Endothelial cell of umbilical vein (primary cell): Measurements from ENCODE around the gene STK32C. TPM values are rescaled to one million over a fixed set of nuclear protein-coding genes. Genes with fewer than 3 reads are reported as not detected.

ENCODE experiments used
- BruUV-seq: library from RNA; stranded (reverse); fragments of 400-500 nt; replicated peaks from 2 replicates; lab custom pipeline; 2021; lab: Mats Ljungman, UMichigan
- CTCF ChIA-PET: fragments of 300-600, 350-600 bp; sonication (Branson Sonifier 250); formaldehyde crosslinking; loops from one replicate; lab custom pipeline; 2021; ENCODE audit warnings: antibody characterized with exemption, inconsistent platforms; lab: Charles Lee
- POLR2A ChIA-PET: fragments of 300-600, 350-600 bp; sonication (Branson Sonifier 250); formaldehyde crosslinking; loops from one replicate; lab custom pipeline; 2021; ENCODE audit warnings: antibody characterized with exemption, inconsistent platforms; lab: Charles Lee
- DNase-seq: peaks from one replicate; pipeline ENCODE4 v3.0.0-alpha.2; 2011; ENCODE audit warnings: low read depth, low spot score
- FAIRE-seq: peaks from 2 replicates; lab custom pipeline; 2011; peaks lifted over from hg19 to GRCh38; lab: Jason Lieb, UNC
- H2AFZ ChIP-seq: 2 replicates; pipeline ENCODE4 v1.6.0; 2012; ENCODE audit warnings: low read depth, low read length, control low read depth, inconsistent platforms
- H3K27ac ChIP-seq: 2 replicates; pipeline ENCODE4 v1.5.1; 2011; ENCODE audit warnings: low read depth, mild to moderate bottlenecking, control low read depth, low read length, moderate library complexity; ENCODE audit not compliant: insufficient read depth
- H3K27me3 ChIP-seq, 2 experiments: 2 replicates each; pipeline versions ENCODE4 v1.6.0 to v1.6.1; 2011; ENCODE audit warnings: low read length in 2 of 2, mixed read lengths in 1 of 2; ENCODE audit not compliant: control insufficient read depth in 2 of 2, insufficient read depth in 2 of 2
- H3K36me3 ChIP-seq, 2 experiments: 2 replicates in 1 of 2; 3 replicates in 1 of 2; pipeline ENCODE4 v1.5.1; 2011; ENCODE audit warnings: low read length in 2 of 2, mild to moderate bottlenecking in 1 of 2, moderate library complexity in 1 of 2; ENCODE audit not compliant: control insufficient read depth in 2 of 2, insufficient read depth in 2 of 2; ENCODE audit errors: extremely low read depth in 1 of 2
- H3K4me1 ChIP-seq: 3 replicates; pipeline ENCODE4 v1.5.1; 2011; ENCODE audit warnings: mild to moderate bottlenecking, low read length; ENCODE audit not compliant: control insufficient read depth, insufficient read depth; ENCODE audit errors: extremely low read depth
- H3K4me2 ChIP-seq: 2 replicates; pipeline ENCODE4 v1.6.1; 2011; ENCODE audit warnings: low read length, control low read depth, mixed read lengths; ENCODE audit not compliant: insufficient read depth
- H3K4me3 ChIP-seq, 3 experiments: fragments of 200-600 bp in 1 of 3; sonication (generic), shearing (Covaris generic) in 1 of 3; replicated peaks in 1 of 3; 2 replicates each; pipeline ENCODE4 v1.5.1; 2011 to 2016; ENCODE audit warnings: control low read depth in 3 of 3, low read length in 3 of 3, mild to moderate bottlenecking in 2 of 3, inconsistent platforms in 1 of 3, low read depth in 1 of 3, moderate library complexity in 1 of 3; ENCODE audit not compliant: insufficient read depth in 1 of 3
- H3K79me2 ChIP-seq: 2 replicates; pipeline ENCODE4 v1.6.0; 2012; ENCODE audit warnings: low read length, inconsistent platforms; ENCODE audit not compliant: control insufficient read depth, insufficient read depth
- H3K9ac ChIP-seq: replicated peaks from 2 replicates; pipeline ENCODE3; 2011; ENCODE audit warnings: low read length, control low read depth; ENCODE audit not compliant: insufficient read depth; ENCODE audit errors: extremely low read depth
- H3K9me1 ChIP-seq: replicated peaks from 3 replicates; pipeline ENCODE4 v1.6.0; 2011; ENCODE audit warnings: mild to moderate bottlenecking, low read length; ENCODE audit not compliant: control insufficient read depth, insufficient read depth; ENCODE audit errors: extremely low read depth
- H3K9me3 ChIP-seq: replicated peaks from 2 replicates; pipeline ENCODE4 v1.5.1; 2012; ENCODE audit warnings: low read length, inconsistent platforms; ENCODE audit not compliant: control insufficient read depth, insufficient read depth
- H4K20me1 ChIP-seq: replicated peaks from 2 replicates; pipeline ENCODE3; 2011; ENCODE audit warnings: mild to moderate bottlenecking, low read length; ENCODE audit not compliant: control insufficient read depth, insufficient read depth; ENCODE audit errors: extremely low read depth
- CTCF ChIP-seq, 2 donors: IDR thresholded peaks; 1 replicate in 1 of 2; 2 replicates in 1 of 2; pipeline ENCODE4 v1.5.1; 2011; ENCODE audit warnings: low read length in 2 of 2, mild to moderate bottlenecking in 2 of 2, moderate library complexity in 2 of 2, control low read depth in 1 of 2, inconsistent platforms in 1 of 2, low read depth in 1 of 2; ENCODE audit not compliant: insufficient read depth in 1 of 2; ENCODE audit errors: extremely low read depth in 1 of 2
- EZH2 ChIP-seq: IDR thresholded peaks from 2 replicates; pipeline ENCODE4 v1.6.1; 2012; ENCODE audit warnings: borderline replicate concordance, low read depth, mild to moderate bottlenecking, moderate library complexity, low read length, inconsistent platforms; ENCODE audit not compliant: severe bottlenecking
- FOS ChIP-seq: IDR thresholded peaks from 2 replicates; pipeline ENCODE4 v1.6.1; 2011; ENCODE audit warnings: mild to moderate bottlenecking, low read length, moderate library complexity, borderline replicate concordance; ENCODE audit not compliant: insufficient read depth
- GATA2 ChIP-seq: IDR thresholded peaks from 2 replicates; pipeline ENCODE4 v1.7.0; 2011; ENCODE audit warnings: low read depth, mild to moderate bottlenecking, moderate library complexity, mixed read lengths, low read length; ENCODE audit not compliant: insufficient read length, insufficient read depth
- JUN ChIP-seq: IDR thresholded peaks from 2 replicates; pipeline ENCODE4 v1.6.1; 2011; ENCODE audit warnings: borderline replicate concordance, low read depth; ENCODE audit not compliant: insufficient read length, insufficient read depth
- MYC ChIP-seq: IDR thresholded peaks from one replicate; pipeline ENCODE4 v1.6.1; 2011; ENCODE audit warnings: mild to moderate bottlenecking, low read depth, low read length
- POLR2A ChIP-seq: IDR thresholded peaks from 2 replicates; pipeline ENCODE4 v1.6.1; 2012; ENCODE audit warnings: low read depth, mild to moderate bottlenecking, control low read depth, low read length
- POLR2AphosphoS5 ChIP-seq: IDR thresholded peaks from 2 replicates; pipeline ENCODE4 v1.6.1; 2012; ENCODE audit warnings: low read depth, mild to moderate bottlenecking, control low read depth, low read length, moderate library complexity; ENCODE audit not compliant: insufficient read depth
- dilution Hi-C: fragments of 300-500 bp; cut with MboI; formaldehyde crosslinking; loops from one replicate; pipeline ENCODE4 v1.15.0; 2019; ENCODE audit warnings: low sequenced_read_pairs; ENCODE audit not compliant: extremely low pct_ligation_motif_present
- intact Hi-C: fragments of 100-400 bp; cut with micrococcal nuclease; formaldehyde crosslinking; loops from one replicate; pipeline ENCODE4 v1.10.0; 2022
- polyA plus RNA-seq, 4 experiments: library from polyadenylated mRNA; depleted of rRNA in 3 of 4; stranded (reverse) in 3 of 4; unstranded in 1 of 4; fragments of >200 nt; gene quantifications; 2 replicates each; pipeline versions ENCODE4 v1.2.1 to v1.2.3, GENCODE V29; 2011 to 2012; ENCODE audit warnings: missing spikeins in 1 of 4
- total RNA-seq: library from RNA; stranded (reverse); gene quantifications from 2 replicates; pipeline ENCODE4 v1.2.3, GENCODE V29; 2021

STK32C gene
- total and polyA plus RNA-seq, 2 donors (not counting 3 experiments of a cell fraction or from before 2014, with no cell fraction given): 5.4 to 14.1 TPM

GRCh38 chr10:132297526-132297925, 10.2 kb downstream of the STK32C start:
- TF ChIP-seq JUN (no peak), POLR2A (no peak), GATA2 (no peak), FOS (no peak), MYC (no peak), EZH2 (no peak), POLR2AphosphoS5 (no peak), CTCF (IDR thresholded peaks at IDR 0.05; ENCODE audit: extremely low read depth in 1 of 2, insufficient read depth in 1 of 2, low read depth in 1 of 2, low read length in 2 of 2) (no peak)
- Histone ChIP-seq H3K79me2 (no peaks in the 10 kb centered on the region), H3K4me3 (no peak overlapping the region), H3K9me3 (no peaks in the 10 kb centered on the region), H2AFZ (no peak overlapping the region), H3K27ac (no peak overlapping the region), H3K27me3 (no peaks in the 10 kb centered on the region), H3K4me1 (no peaks in the 10 kb centered on the region), H3K36me3 (no peaks in the 10 kb centered on the region), H3K9ac (no peak overlapping the region), H3K9me1 (no peaks in the 10 kb centered on the region), H3K4me2 (no peak overlapping the region), H4K20me1 (no peaks in the 10 kb centered on the region)
- ChIA-PET CTCF (interaction anchor here (1.4 kb wide), 1 partner anchor 56 kb away, joined by 3 read pairs; no protein-coding TSS in a partner anchor), POLR2A (no interaction called here)
- no TSS peak for BruUV-seq
- FAIRE-seq (no peak), DNase-seq (no peak)
- dilution Hi-C loops: no loop called here
- intact Hi-C loops: no loop called here
